B cell (primary cell): Measurements from ENCODE around the gene C19orf12. TPM values are rescaled to one million over a fixed set of nuclear protein-coding genes. Genes with fewer than 3 reads are reported as not detected.

Experiments
- ATAC-seq: fragments of 200-7000 bp; cut with Tn5 transposase; one replicate; pipeline ENCODE4 v1.10.0; 2021; ENCODE audit warnings: low read depth, mild to moderate bottlenecking, moderate number of reproducible peaks, moderate library complexity
- CTCF ChIA-PET: fragments of 350-600 bp; sonication (Branson Sonifier 250); formaldehyde crosslinking; loops from one replicate; lab custom pipeline; 2021; ENCODE audit warnings: antibody characterized with exemption, inconsistent platforms; lab: Charles Lee
- POLR2A ChIA-PET: fragments of 350-600 bp; sonication (Branson Sonifier 250); formaldehyde crosslinking; loops from one replicate; lab custom pipeline; 2021; ENCODE audit warnings: antibody characterized with exemption; lab: Charles Lee
- DNase-seq: peaks from one replicate; pipeline ENCODE4 v3.0.0; 2013
- H2AFZ ChIP-seq: 2 replicates; pipeline ENCODE4 v1.6.1; 2012; ENCODE audit warnings: mild to moderate bottlenecking, low read depth, low read length; ENCODE audit not compliant: insufficient read depth, poor library complexity, severe bottlenecking
- H3K27ac ChIP-seq, 2 donors: 1 replicate in 1 of 2; 2 replicates in 1 of 2; pipeline ENCODE4 v1.5.1; 2012 to 2013; ENCODE audit warnings: low read length in 2 of 2, mild to moderate bottlenecking in 2 of 2, moderate library complexity in 1 of 2
- H3K27me3 ChIP-seq, 4 experiments: fragments of 200-600 bp in 1 of 4; sonication (generic) in 1 of 4; replicated peaks in 1 of 4; 1 replicate in 2 of 4; 2 replicates in 2 of 4; pipeline versions ENCODE4 v1.6.1 to v1.7.0; 2013 to 2016; ENCODE audit warnings: low read length in 3 of 4, mild to moderate bottlenecking in 2 of 4, mixed read lengths in 1 of 4, moderate library complexity in 1 of 4; ENCODE audit not compliant: insufficient read depth in 4 of 4, control insufficient read depth in 3 of 4; ENCODE audit errors: control extremely low read depth in 1 of 4
- H3K36me3 ChIP-seq, 2 experiments: replicated peaks in 1 of 2; 1 replicate in 1 of 2; 2 replicates in 1 of 2; pipeline versions ENCODE4 v1.6.1 to v1.7.1; 2013; ENCODE audit warnings: low read length in 1 of 2; ENCODE audit not compliant: insufficient read depth in 2 of 2, control insufficient read depth in 1 of 2; ENCODE audit errors: control extremely low read depth in 1 of 2, extremely low read depth in 1 of 2
- H3K4me1 ChIP-seq, 2 donors: fragments of 200-600 bp in 1 of 2; sonication (generic) in 1 of 2; 1 replicate in 1 of 2; 2 replicates in 1 of 2; pipeline versions ENCODE4 v1.5.1 to v1.6.1; 2013 to 2017; ENCODE audit warnings: low read length in 2 of 2; ENCODE audit not compliant: control insufficient read depth in 2 of 2, insufficient read depth in 2 of 2
- H3K4me2 ChIP-seq: replicated peaks from 2 replicates; pipeline ENCODE3; 2012; ENCODE audit warnings: mild to moderate bottlenecking, low read depth, low read length; ENCODE audit not compliant: poor library complexity, severe bottlenecking
- H3K4me3 ChIP-seq, 5 experiments: fragments of 200-600 bp in 1 of 5; sonication (generic) in 1 of 5; 1 replicate in 3 of 5; 2 replicates in 2 of 5; pipeline versions ENCODE4 v1.5.1 to v1.7.0; 2011 to 2016; ENCODE audit warnings: low read length in 4 of 5, mild to moderate bottlenecking in 4 of 5, low read depth in 2 of 5, control low read depth in 1 of 5, moderate library complexity in 1 of 5; ENCODE audit not compliant: insufficient read depth in 1 of 5; ENCODE audit errors: control extremely low read depth in 1 of 5, extremely low read depth in 1 of 5
- H3K79me2 ChIP-seq: fragments of 200-600 bp; sonication (generic); one replicate; pipeline ENCODE4 v1.6.0; 2016; ENCODE audit warnings: low read length; ENCODE audit not compliant: control insufficient read depth, insufficient read depth
- H3K9ac ChIP-seq: fragments of 200-600 bp; sonication (generic); 2 replicates; pipeline ENCODE4 v1.6.1; 2017; ENCODE audit warnings: mild to moderate bottlenecking, low read length, moderate library complexity
- H3K9me3 ChIP-seq, 3 donors: one replicate each; pipeline versions ENCODE4 v1.6.1 to v1.7.1; 2013; ENCODE audit warnings: low read length in 2 of 3; ENCODE audit not compliant: control insufficient read depth in 2 of 3, insufficient read depth in 1 of 3; ENCODE audit errors: control extremely low read depth in 1 of 3
- H4K20me1 ChIP-seq: 2 replicates; pipeline ENCODE4 v1.6.0; 2012; ENCODE audit warnings: mild to moderate bottlenecking, low read length; ENCODE audit not compliant: insufficient read depth, control insufficient read depth, poor library complexity, severe bottlenecking
- H3K27ac Mint-ChIP-seq: one replicate; pipeline ENCODE4 v1.8.0; 2021; ENCODE audit warnings: mixed read lengths
- H3K27me3 Mint-ChIP-seq: one replicate; pipeline ENCODE4 v1.8.0; 2021; ENCODE audit warnings: mixed read lengths
- H3K4me1 Mint-ChIP-seq: one replicate; pipeline ENCODE4 v1.8.0; 2021; ENCODE audit warnings: mixed read lengths
- H3K4me3 Mint-ChIP-seq: one replicate; pipeline ENCODE4 v1.8.0; 2021; ENCODE audit warnings: mixed read lengths
- H3K9me3 Mint-ChIP-seq: one replicate; pipeline ENCODE4 v1.8.0; 2022; ENCODE audit warnings: mixed read lengths; ENCODE audit not compliant: insufficient read depth
- CTCF ChIP-seq: fragments of 200-600 bp; IDR thresholded peaks from one replicate; pipeline ENCODE4 v1.8.0; 2022; ENCODE audit warnings: antibody characterized with exemption, mild to moderate bottlenecking
- EZH2 ChIP-seq: IDR thresholded peaks from 2 replicates; pipeline ENCODE4 v1.6.1; 2012; ENCODE audit warnings: borderline replicate concordance, low read depth, mild to moderate bottlenecking, moderate library complexity, low read length; ENCODE audit not compliant: insufficient read depth, poor library complexity, severe bottlenecking
- WGBS: methylation state at CpG from one replicate; pipeline ENCODE4 v1.1.5; 2013; ENCODE audit warnings: missing lambda C conversion rate; ENCODE audit not compliant: insufficient coverage; 5-methylcytosine and 5-hydroxymethylcytosine counted together
- intact Hi-C: fragments of 100-400 bp; cut with micrococcal nuclease; formaldehyde crosslinking; loops from one replicate; pipeline ENCODE4 v1.10.0; 2022
- polyA plus RNA-seq: library from polyadenylated mRNA; depleted of rRNA; stranded (reverse); fragments of >200 nt; gene quantifications from 2 replicates; pipeline ENCODE4 v1.2.3, GENCODE V29; 2012
- total RNA-seq, 2 donors: library from RNA; stranded (reverse); fragments of 120-200 nt in 1 of 2; gene quantifications; 1 replicate in 1 of 2; 2 replicates in 1 of 2; pipeline versions ENCODE4 v1.2.3 to v1.2.4, GENCODE V29; 2013 to 2022

The C19orf12 gene
- total and polyA plus RNA-seq, 2 donors (not counting 1 experiment from before 2014, with no cell fraction given) = 12.6 to 29.4 TPM

GRCh38 chr19:29760752-29761502 lies 45.9 kb upstream of the C19orf12 start:
- H3K36me3 ChIP-seq = no peaks in the 10 kb centered on the region
- no peak overlapping the region for H3K9ac ChIP-seq
- WGBS = 96% methylated on average over 8 of the region's 16 CpGs
- ChIA-PET CTCF (interaction anchor here (1.0 to 6.4 kb wide), 19 partner anchors 10 to 159 kb away, joined by 3 to 71 read pairs (median 5); no protein-coding TSS in a partner anchor), POLR2A (no interaction called here)
- Mint-ChIP-seq H3K4me3 (peak overlapping the region; percentile 14), H3K27ac (no peak overlapping the region), H3K27me3 (peaks cover 8% of the 10 kb centered on the region), H3K4me1 (peaks cover 3% of the 10 kb centered on the region), H3K9me3 (no peaks in the 10 kb centered on the region)
- DNase-seq (no peak), ATAC-seq (no peak)
- TF ChIP-seq EZH2 (no peak), CTCF (no peak)
- H3K4me3 ChIP-seq = no peak overlapping the region
- H3K4me2 ChIP-seq = no peak overlapping the region
- peaks cover 0 to 6% (median 0%) of the 10 kb centered on the region in 4 experiments for H3K27me3 ChIP-seq
- peak overlapping the region; percentile 60 for H2AFZ ChIP-seq
- H3K27ac ChIP-seq = no peak overlapping the region
- H3K79me2 ChIP-seq = no peaks in the 10 kb centered on the region
- peaks cover 0 to 5% (median 0%) of the 10 kb centered on the region in 3 donors for H3K9me3 ChIP-seq
- intact Hi-C loops = loop anchor here (1.0 kb wide), 2 partner anchors 31 to 112 kb away; no protein-coding TSS in a partner anchor
- peaks cover 8% of the 10 kb centered on the region in 2 donors for H3K4me1 ChIP-seq
- no peaks in the 10 kb centered on the region for H4K20me1 ChIP-seq

- Histone ChIP-seq H2AFZ (no peak overlapping the region), H3K4me1 (peaks cover 8% of the 10 kb centered on the region in 2 donors), H3K27ac (no peak overlapping the region), H3K9ac (no peak overlapping the region), H3K4me2 (no peak overlapping the region), H3K36me3 (no peaks in the 10 kb centered on the region), H3K9me3 (peaks cover 0 to 3% (median 0%) of the 10 kb centered on the region in 3 donors), H3K4me3 (no peak overlapping the region), H3K27me3 (peaks cover 0 to 9% (median 0%) of the 10 kb centered on the region in 4 experiments), H4K20me1 (no peaks in the 10 kb centered on the region), H3K79me2 (no peaks in the 10 kb centered on the region)
- CTCF ChIA-PET = interaction anchor here (0.6 to 6.4 kb wide), 28 partner anchors 8 to 187 kb away, joined by 3 to 71 read pairs (median 4); partner anchors contain the start of gene PLEKHF1
- no peak for ATAC-seq
- WGBS = 90% methylated on average over 2 of the region's 5 CpGs
- Mint-ChIP-seq H3K9me3 (no peaks in the 10 kb centered on the region), H3K27ac (no peak overlapping the region), H3K4me1 (peaks cover 3% of the 10 kb centered on the region), H3K27me3 (peaks cover 8% of the 10 kb centered on the region), H3K4me3 (no peak overlapping the region)
- POLR2A ChIA-PET = no interaction called here
- intact Hi-C loops = no loop called here
- no peak for DNase-seq
- TF ChIP-seq EZH2 (no peak), CTCF (no peak)
These were observed 44.3 kb upstream of the C19orf12 start for GRCh38 chr19:29759359-29759758.
